ENCODE results near the gene FBXO21. TPM values are rescaled to one million over a fixed set of nuclear protein-coding genes. Genes with fewer than 3 reads are reported as not detected.
A peak's percentile ranks its signal among the peaks of the same experiment; 100 is the strongest.

FBXO21 gene
- total and polyA plus RNA-seq, 2 of the 13 experiments (the other 11 are each of a cell fraction or from before 2014, with no cell fraction given) = 15.6 to 32.5 TPM

DNA sequence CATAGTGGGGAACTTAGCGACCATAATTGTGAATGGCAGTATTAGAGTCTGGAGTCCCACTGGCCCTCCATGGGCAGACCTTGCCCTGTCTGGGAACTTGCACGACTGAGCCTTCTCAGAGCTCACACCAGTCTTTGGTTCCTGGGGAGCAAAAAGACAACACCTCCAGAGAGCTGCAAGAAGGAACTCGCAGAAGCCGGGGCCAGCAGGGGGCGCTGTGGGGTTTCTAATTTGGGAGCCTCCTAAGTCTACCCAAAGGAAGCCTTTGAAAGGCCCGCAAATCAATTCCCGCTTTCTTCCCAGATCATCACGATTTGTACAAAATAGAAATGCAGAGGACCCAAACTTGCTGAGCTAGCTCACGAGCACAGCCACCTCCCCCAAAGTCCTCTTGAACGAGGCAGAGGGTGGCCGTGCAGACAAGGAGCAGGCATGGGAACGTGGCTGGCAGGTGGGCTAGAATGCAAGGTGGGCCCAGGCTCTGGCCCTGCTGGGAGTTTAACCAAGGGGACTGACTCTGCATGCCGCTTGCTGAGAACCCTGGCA lies 46.3 kb upstream of the FBXO21 start:
- 18% methylated on average over 9 of the region's 13 CpGs for WGBS (ENCODE audit: low lambda C conversion rate)
- Histone ChIP-seq H3K9ac (ENCODE audit: insufficient read depth, low read depth, low read length) (no peak overlapping the region), H3K4me2 (ENCODE audit: low read depth, low read length) (no peak overlapping the region), H3K36me3 (replicated peaks in 1 of 2; ENCODE audit: control insufficient read depth in 1 of 2, insufficient read depth in 2 of 2, low read length in 2 of 2) (no peaks in the 10 kb centered on the region), H3K27me3 (ENCODE audit: control insufficient read depth in 1 of 2, insufficient read depth in 2 of 2, low read length in 2 of 2) (peaks cover 1 to 17% of the 10 kb centered on the region in 2 experiments; a peak in 4 of 5 replicates), H3K4me1 (ENCODE audit: insufficient read depth, low read length) (no peaks in the 10 kb centered on the region), H3K9me3 (ENCODE audit: low read length) (no peaks in the 10 kb centered on the region), H4K20me1 (ENCODE audit: insufficient read depth, low read length) (no peaks in the 10 kb centered on the region), H3K79me2 (ENCODE audit: insufficient read depth, low read length) (no peaks in the 10 kb centered on the region), H3K4me3 (replicated peaks in 1 of 3; ENCODE audit: insufficient read depth in 1 of 3, low read depth in 2 of 3, low read length in 3 of 3) (no peak overlapping the region), H2AFZ (ENCODE audit: low read length) (no peak overlapping the region), H3K27ac (ENCODE audit: extremely low read length, insufficient read depth, low read length) (no peak overlapping the region)
- intact Hi-C loops (cut with micrococcal nuclease; ENCODE audit: unreplicated experiment) = loop anchor here (1.0 to 10.0 kb wide), 3 partner anchors 351 to 601 kb away; no protein-coding TSS in a partner anchor
- POLR2A ChIA-PET = no interaction called here
- ATAC-seq (peak; percentile 84), DNase-seq (ENCODE audit: low spot score) (peak; percentile 39), FAIRE-seq (peak; percentile 15)
- 0 out of 2 replicates have a peak, but pooled peaks have one; percentile 32 for TF ChIP-seq RAD21 (CRISPR knock-in tag; IDR thresholded peaks at IDR 0.05)
- no peak for TF ChIP-seq STAT5B (CRISPR knock-in tag; IDR thresholded peaks at IDR 0.05)
- TF ChIP-seq JARID2 (CRISPR knock-in tag; IDR thresholded peaks at IDR 0.05; ENCODE audit: insufficient replicate concordance) = no peak
- TF ChIP-seq SMC3 (IDR thresholded peaks at IDR 0.05; ENCODE audit: low read length) = peak; percentile 41; the same call in 1 of the 2 replicates
- TF ChIP-seq, protein P1, sequence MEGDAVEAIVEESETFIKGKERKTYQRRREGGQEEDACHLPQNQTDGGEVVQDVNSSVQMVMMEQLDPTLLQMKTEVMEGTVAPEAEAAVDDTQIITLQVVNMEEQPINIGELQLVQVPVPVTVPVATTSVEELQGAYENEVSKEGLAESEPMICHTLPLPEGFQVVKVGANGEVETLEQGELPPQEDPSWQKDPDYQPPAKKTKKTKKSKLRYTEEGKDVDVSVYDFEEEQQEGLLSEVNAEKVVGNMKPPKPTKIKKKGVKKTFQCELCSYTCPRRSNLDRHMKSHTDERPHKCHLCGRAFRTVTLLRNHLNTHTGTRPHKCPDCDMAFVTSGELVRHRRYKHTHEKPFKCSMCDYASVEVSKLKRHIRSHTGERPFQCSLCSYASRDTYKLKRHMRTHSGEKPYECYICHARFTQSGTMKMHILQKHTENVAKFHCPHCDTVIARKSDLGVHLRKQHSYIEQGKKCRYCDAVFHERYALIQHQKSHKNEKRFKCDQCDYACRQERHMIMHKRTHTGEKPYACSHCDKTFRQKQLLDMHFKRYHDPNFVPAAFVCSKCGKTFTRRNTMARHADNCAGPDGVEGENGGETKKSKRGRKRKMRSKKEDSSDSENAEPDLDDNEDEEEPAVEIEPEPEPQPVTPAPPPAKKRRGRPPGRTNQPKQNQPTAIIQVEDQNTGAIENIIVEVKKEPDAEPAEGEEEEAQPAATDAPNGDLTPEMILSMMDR (CRISPR knock-in tag; IDR thresholded peaks at IDR 0.05) = peak; percentile 66
- TF ChIP-seq KLF15 (CRISPR knock-in tag; IDR thresholded peaks at IDR 0.05; ENCODE audit: borderline replicate concordance) = no peak
- TF ChIP-seq HOXA3 (CRISPR knock-in tag; IDR thresholded peaks at IDR 0.05) = no peak
- TF ChIP-seq KMT2A (CRISPR knock-in tag; IDR thresholded peaks at IDR 0.05) = no peak
- TF ChIP-seq, protein P2, sequence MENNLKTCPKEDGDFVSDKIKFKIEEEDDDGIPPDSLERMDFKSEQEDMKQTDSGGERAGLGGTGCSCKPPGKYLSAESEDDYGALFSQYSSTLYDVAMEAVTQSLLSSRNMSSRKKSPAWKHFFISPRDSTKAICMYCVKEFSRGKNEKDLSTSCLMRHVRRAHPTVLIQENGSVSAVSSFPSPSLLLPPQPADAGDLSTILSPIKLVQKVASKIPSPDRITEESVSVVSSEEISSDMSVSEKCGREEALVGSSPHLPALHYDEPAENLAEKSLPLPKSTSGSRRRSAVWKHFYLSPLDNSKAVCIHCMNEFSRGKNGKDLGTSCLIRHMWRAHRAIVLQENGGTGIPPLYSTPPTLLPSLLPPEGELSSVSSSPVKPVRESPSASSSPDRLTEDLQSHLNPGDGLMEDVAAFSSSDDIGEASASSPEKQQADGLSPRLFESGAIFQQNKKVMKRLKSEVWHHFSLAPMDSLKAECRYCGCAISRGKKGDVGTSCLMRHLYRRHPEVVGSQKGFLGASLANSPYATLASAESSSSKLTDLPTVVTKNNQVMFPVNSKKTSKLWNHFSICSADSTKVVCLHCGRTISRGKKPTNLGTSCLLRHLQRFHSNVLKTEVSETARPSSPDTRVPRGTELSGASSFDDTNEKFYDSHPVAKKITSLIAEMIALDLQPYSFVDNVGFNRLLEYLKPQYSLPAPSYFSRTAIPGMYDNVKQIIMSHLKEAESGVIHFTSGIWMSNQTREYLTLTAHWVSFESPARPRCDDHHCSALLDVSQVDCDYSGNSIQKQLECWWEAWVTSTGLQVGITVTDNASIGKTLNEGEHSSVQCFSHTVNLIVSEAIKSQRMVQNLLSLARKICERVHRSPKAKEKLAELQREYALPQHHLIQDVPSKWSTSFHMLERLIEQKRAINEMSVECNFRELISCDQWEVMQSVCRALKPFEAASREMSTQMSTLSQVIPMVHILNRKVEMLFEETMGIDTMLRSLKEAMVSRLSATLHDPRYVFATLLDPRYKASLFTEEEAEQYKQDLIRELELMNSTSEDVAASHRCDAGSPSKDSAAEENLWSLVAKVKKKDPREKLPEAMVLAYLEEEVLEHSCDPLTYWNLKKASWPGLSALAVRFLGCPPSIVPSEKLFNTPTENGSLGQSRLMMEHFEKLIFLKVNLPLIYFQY (CRISPR knock-in tag; IDR thresholded peaks at IDR 0.05; ENCODE audit: borderline replicate concordance) = no peak
- peak; percentile 44 for TF ChIP-seq STAG1 (CRISPR knock-in tag; IDR thresholded peaks at IDR 0.05)
- CTCF ChIA-PET (ENCODE audit: low intra/inter-chr PET ratio, low total read pairs) = interaction anchor here (1.2 kb wide), 1 partner anchor 600 kb away, joined by 6 read pairs; no protein-coding TSS in a partner anchor
- in situ Hi-C loops (cut with HindIII; ENCODE audit: extremely low pct_ligation_motif_present, low pct_unique_long_range_greater_than_20kb) = loop anchor here (10.0 kb wide), 2 partner anchors 348 to 608 kb away; no protein-coding TSS in a partner anchor
- BruUV-seq (replicated peaks) = no TSS peak

Measured in HepG2 (cell line).